Measurements from ENCODE around the gene PEX14.
A peak's percentile ranks its signal among the peaks of the same experiment; 100 is the strongest.
"Not testable (repeated sequence)": the region's sequence is repeated elsewhere in the genome, so short reads cannot be mapped to it uniquely, and the experiment has no call there.

PEX14 gene

DNA sequence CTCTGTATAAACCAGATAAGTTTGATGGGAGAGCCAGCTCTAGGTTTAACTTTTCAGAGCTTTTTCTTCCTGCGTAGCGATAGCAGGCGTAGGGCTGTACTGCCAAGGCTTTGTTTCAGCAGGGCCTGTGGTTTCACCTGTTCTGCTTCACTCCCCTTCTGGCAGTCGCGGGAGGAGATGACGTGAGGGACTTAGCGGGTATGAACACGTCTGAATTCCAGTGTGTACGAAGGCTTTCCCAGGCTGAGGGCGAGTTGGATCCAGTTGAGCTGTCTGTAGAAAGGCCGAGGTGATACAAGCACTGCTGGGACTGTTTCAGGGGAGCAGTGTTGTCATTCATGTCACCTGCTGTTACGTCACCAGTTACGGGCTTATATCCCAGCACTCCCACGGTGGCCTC lies 21.2 kb downstream of the PEX14 start:
- no peak for DNase-seq

- DNase-seq = no peak
These were observed 22.4 kb downstream of the PEX14 start for GRCh38 chr1:10497109-10497508.

DNA sequence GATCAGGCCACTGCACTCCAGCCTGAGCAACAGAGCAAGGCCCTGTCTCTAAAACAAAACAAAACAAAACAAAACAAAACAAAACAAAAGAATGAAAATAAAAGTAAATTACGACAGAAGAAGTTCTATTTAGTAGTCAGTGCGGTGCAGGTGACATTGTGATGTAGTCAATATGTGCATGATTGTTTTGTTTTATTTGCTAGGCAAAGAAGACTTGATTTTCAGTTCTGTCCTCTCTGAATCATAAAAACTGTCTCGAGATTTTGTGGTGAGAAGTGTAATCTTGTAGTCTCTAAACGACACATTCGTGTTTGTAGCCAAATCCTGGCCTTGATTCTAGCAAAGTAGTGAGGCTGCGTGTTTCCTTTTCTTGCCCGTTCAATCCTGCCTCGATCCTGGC lies 23.5 kb downstream of the PEX14 start:
- DNase-seq = no peak

GRCh38 chr1:10502206-10502605 lies 27.5 kb downstream of the PEX14 start:
- no peak for DNase-seq

GRCh38 chr1:10504249-10504648 lies 29.5 kb downstream of the PEX14 start:
- DNase-seq = no peak

GRCh38 chr1:10506046-10506676 lies 31.4 kb downstream of the PEX14 start:
- DNase-seq = not testable (repeated sequence)

- DNase-seq = no peak
These were observed 31.9 kb downstream of the PEX14 start for GRCh38 chr1:10506677-10507047.

DNA sequence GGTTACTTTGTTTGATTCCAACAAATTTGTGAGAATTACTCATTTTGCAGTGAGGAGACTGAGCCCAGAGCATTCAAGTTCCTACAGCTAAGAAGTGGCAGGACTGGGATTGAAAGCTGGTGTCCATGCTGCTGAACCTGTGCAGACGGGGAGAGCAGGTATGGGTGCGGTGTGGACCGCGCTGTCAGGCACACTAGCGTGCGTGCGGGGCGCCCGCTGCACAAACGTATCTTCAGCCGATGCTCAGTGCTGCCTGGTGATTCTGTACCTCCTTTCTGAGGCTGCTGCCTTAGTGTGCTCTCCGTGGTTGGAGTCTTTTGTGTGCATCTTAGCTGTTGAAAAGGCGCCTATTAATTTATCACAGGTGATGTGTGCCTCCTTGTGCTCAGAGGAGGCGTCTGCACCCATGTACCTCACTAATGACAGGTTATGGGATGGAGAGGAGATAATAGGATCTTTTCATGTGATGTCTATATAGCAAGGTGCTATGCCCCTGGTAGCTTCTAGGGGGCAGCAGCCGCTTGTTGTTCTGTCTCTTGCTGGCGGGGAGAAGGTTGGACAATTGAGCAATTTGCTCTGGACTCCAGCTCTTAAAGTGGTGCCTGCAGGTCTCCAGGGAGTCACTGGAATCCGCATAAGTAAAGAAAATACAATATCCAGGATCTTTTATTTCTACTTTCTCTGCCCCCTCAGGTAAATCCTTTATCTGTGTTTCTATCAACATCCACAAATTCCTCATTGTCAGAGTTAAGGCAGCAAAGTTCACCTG lies 32.5 kb downstream of the PEX14 start:
- peak; percentile 51 for DNase-seq

GRCh38 chr1:10508511-10508951 lies 33.8 kb downstream of the PEX14 start:
- peak; percentile 53 for DNase-seq

DNA sequence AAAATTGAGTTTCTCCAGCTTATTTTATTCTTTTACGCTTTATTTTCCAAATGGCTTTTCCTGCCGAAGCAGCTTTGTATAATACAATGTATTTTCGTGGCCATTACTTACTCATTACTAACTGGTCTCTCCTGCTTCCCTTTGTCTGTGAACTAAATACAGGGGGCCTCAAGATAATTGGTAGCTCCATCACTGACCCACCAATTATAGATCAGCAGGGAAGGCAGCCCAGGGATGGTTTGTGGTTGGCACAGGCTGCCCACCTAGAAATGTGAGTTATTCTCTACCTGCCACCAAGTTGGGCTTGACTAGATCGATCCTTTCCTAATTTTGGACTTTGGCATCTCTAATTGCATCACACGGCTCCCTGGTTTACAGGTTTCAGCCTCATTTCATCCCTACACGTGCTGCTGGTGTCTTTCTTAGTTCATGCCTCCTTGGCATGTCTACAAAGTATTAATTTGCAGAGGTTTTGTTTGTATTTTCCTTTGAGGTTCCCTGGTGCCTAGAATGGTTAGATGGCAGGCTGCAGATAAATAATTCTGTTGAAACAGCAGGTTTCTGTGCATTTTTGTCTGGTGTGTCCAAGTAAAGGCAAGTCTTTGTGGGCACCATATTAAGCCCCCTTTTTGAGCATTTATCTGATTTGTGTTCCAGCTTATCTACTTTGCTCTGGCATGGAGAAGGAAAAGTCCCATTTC lies 35.2 kb downstream of the PEX14 start:
- no peak for DNase-seq

GRCh38 chr1:10510520-10511493 lies 36.1 kb downstream of the PEX14 start:
- no peak for DNase-seq

- DNase-seq = no peak
These were observed 36.7 kb downstream of the PEX14 start for GRCh38 chr1:10511494-10511885.

DNA sequence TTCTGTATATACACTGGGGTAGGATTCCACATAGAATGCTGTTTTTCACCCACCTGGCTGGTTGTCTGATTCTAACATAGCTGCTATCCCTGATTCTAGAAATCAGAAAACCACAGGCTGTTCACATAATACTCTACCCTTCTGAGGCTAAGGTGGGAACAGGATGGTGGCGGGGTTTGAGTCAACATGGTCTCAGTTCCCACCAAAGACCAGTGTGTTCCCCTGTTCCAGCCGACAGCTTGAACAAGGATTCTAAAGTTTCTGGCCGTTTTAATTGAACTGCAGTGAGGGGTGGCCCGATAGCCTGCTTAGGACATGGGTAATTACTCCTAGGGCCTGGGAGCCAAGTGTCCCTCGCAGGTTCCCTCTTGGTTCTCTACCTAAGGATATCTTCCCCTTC lies 38.4 kb downstream of the PEX14 start:
- no peak for DNase-seq

DNA sequence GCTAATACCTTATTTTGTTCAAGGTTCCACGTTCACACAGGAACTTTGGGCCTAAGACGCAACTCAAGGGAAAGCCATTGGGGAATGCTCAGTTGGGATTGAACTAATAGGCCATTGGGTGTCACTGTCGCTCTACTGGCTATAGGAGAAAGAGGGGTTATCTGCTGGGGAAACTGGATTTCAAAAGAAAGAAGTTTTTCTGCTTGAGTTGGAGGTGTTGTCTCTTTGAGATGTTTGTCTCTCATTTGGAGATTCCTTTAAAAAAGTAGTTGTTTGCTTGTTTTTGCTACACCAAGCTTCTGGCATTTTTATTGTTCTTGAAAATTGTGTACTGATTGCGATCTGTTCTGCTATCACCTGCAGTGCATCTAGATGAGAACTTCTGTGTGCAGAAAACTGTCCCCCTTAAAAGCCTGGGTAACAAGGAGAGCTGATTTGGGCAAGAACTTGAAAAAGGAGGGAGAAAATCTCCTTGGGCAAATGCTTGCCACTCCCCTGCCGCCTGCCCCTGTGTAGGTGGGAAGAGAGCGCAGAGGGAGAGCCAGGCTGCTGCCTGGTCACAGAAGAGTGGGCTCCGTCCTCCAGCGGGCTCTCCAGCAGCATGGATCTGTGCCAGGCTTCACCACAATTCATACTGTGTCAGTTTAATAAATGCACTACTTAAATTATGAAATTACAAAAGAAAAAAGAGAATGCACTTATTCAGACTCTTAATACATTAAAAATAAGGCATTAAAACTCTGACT lies 39.9 kb downstream of the PEX14 start:
- DNase-seq = peak; percentile 57

DNA sequence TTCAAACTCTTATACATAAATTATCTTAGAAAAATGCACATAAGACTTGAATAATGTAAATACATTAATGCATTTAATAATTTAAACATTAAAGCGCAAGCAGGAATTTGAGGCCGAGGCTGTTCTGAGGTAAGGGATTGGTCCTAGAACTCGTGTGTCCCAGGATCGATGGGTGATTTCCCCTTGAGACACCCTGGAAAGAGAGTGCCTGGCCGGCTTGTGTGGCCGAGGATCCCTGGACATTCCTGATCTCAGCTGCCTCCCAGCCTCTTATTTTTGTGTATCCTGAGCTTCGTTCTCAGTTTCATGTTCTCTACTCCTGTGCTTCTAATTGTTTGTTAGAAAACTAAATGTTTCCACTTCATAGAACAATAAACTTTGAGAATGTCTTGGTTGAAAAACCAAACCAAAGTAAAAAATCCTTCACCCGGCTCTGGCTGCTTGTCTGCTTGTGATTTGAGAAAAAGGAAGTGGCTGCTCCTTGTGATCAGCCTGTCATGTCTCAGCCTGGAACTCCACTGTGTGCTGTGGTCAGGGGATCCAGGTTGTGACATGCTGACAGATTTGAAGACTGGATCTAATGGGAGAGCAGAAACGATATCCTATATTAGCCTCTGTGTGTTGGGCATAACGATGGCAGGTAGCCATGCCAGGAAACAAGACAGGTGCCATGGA lies 40.7 kb downstream of the PEX14 start:
- no peak for DNase-seq

DNA sequence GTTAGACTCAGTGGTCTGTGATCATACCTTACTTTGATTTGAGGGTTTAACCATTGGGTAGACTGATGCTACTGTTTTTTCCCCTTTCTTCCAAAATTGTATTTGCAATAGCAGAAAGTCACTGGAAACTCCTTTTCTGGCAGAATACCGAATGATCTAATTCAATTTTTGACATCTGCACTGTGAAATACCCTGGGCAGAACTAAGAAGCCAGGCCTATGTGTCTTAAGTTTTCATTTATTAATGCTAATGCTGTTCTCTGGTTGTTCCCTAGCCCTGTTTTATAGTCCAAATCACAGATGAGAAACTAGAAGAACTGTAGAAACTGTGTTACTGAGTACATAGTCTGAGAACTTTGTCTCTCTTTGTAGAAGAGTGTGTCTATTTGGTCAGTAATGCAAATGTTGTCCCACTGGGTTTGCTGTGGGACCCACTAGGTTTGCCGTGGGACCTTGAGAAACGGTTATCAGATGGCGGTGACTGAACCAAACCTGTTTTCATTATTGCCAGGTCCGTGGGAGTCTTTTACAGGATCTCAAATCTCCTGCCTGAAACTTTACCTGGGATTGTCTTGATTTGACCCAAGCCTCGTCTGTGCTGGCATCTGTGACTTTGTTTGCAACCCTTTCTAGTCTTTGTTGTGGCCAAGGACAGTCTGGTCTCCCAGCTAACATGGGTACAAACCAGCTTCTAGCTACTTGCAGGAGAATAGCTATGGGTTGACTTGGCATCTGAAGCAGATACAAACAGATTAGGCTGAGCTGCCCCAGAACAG lies 41.4 kb downstream of the PEX14 start:
- no peak for DNase-seq

GRCh38 chr1:10516925-10517676 lies 42.4 kb downstream of the PEX14 start:
- no peak for DNase-seq

- no peak for DNase-seq
These were observed 42.9 kb downstream of the PEX14 start for GRCh38 chr1:10517677-10517982.

DNA sequence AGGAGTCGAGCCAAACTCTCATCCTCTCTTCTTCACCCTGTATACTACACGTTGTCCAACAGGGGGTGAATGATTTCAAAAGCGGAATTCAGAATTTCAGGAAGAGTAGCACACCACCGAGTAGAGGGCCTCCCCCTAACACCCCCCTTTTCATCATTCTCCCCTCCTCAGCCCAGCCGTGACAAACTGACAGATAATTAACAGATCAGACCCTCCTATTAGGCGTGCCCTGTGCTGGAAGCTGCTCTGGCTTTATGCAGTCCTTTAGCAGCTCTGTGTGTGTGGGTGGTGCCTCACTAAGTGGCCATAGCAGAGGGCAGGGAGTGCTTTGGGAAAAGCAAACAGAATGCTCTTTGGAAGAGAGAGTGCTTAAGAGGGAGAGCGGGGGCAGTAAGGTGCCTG lies 44.3 kb downstream of the PEX14 start:
- DNase-seq = peak; percentile 77

DNA sequence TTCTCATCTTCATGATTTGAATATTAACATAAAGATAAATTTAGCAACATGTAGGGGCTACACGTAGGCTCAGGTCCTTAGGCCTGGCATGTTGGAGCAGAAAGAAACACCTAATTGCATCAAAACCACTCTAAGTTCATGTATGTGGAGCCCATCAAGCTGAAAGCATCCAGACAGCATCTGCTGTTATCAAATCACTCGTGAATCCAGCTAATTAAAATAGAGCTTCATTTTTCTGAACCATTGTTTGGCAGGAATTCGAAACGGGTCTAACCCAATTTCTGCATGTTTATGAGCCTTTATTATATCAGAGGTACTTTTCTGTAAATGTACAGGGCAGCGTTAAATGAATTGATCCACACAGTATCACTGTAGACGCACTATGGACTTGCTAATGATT lies 45.7 kb downstream of the PEX14 start:
- DNase-seq = no peak
